ENCODE measurements around the gene PAPOLG. TPM values are rescaled to one million over a fixed set of nuclear protein-coding genes. Genes with fewer than 3 reads are reported as not detected.

Gene PAPOLG
- total and polyA plus RNA-seq, 2 donors (not counting 3 experiments of a cell fraction or from before 2014, with no cell fraction given), result 4.2 to 14.9 TPM

- TF ChIP-seq CTCF (IDR thresholded peaks at IDR 0.05; ENCODE audit: extremely low read depth in 1 of 2, insufficient read depth in 1 of 2, low read depth in 1 of 2, low read length in 2 of 2) (no peak), FOS (IDR thresholded peaks at IDR 0.05; ENCODE audit: borderline replicate concordance, insufficient read depth, low read length) (no peak), EZH2 (IDR thresholded peaks at IDR 0.05; ENCODE audit: borderline replicate concordance, low read depth, low read length, severe bottlenecking) (no peak), MYC (IDR thresholded peaks at IDR 0.05; ENCODE audit: low read depth, low read length) (no peak), MAX (IDR thresholded peaks at IDR 0.05; ENCODE audit: insufficient read depth, insufficient read length) (no peak), POLR2AphosphoS5 (IDR thresholded peaks at IDR 0.05; ENCODE audit: insufficient read depth, low read depth, low read length) (no peak), POLR2A (IDR thresholded peaks at IDR 0.05; ENCODE audit: low read depth, low read length) (no peak), JUN (IDR thresholded peaks at IDR 0.05; ENCODE audit: borderline replicate concordance, insufficient read depth, insufficient read length, low read depth) (no peak), GATA2 (IDR thresholded peaks at IDR 0.05; ENCODE audit: insufficient read depth, insufficient read length, low read depth, low read length) (no peak)
- Histone ChIP-seq H3K9me1 (replicated peaks; ENCODE audit: control insufficient read depth, extremely low read depth, insufficient read depth, low read length) (no peaks in the 10 kb centered on the region), H3K4me2 (ENCODE audit: insufficient read depth, low read length) (no peak overlapping the region), H3K27ac (ENCODE audit: insufficient read depth, low read depth, low read length) (no peak overlapping the region), H3K4me3 (replicated peaks in 1 of 3; ENCODE audit: insufficient read depth in 1 of 3, low read depth in 1 of 3, low read length in 3 of 3) (no peak overlapping the region), H4K20me1 (replicated peaks; ENCODE audit: control insufficient read depth, extremely low read depth, insufficient read depth, low read length) (no peaks in the 10 kb centered on the region), H3K79me2 (ENCODE audit: control insufficient read depth, insufficient read depth, low read length) (no peaks in the 10 kb centered on the region), H3K4me1 (ENCODE audit: control insufficient read depth, extremely low read depth, insufficient read depth, low read length) (no peaks in the 10 kb centered on the region), H3K9me3 (replicated peaks; ENCODE audit: control insufficient read depth, insufficient read depth, low read length) (no peaks in the 10 kb centered on the region), H2AFZ (ENCODE audit: low read depth, low read length) (no peak overlapping the region), H3K9ac (replicated peaks; ENCODE audit: extremely low read depth, insufficient read depth, low read length) (no peak overlapping the region), H3K36me3 (ENCODE audit: control insufficient read depth in 2 of 2, extremely low read depth in 1 of 2, insufficient read depth in 2 of 2, low read length in 2 of 2) (no peaks in the 10 kb centered on the region), H3K27me3 (ENCODE audit: control insufficient read depth in 2 of 2, insufficient read depth in 2 of 2, low read length in 2 of 2) (peaks cover 0 to 4% of the 10 kb centered on the region in 2 experiments)
- ChIA-PET POLR2A (no interaction called here), CTCF (no interaction called here)
- FAIRE-seq (no peak), DNase-seq (ENCODE audit: low read depth, low spot score) (no peak)
- no TSS peak for BruUV-seq (replicated peaks)
- intact Hi-C loops (cut with micrococcal nuclease), result loop anchor here (1.0 kb wide), 1 partner anchor 45 kb away; no protein-coding TSS in a partner anchor
- dilution Hi-C loops (cut with MboI; ENCODE audit: extremely low pct_ligation_motif_present, low sequenced_read_pairs), result no loop called here
Measured at GRCh38 chr2:60822987-60823386, 66.9 kb downstream of the PAPOLG start.
